GM19468 (cell line): ENCODE data around the gene SLC25A45.
"Not testable (repeated sequence)": the region's sequence is repeated elsewhere in the genome, so short reads cannot be mapped to it uniquely, and the experiment has no call there.

Experiments
- ATAC-seq: cut with Tn5 transposase; IDR thresholded peaks from one replicate; pipeline ENCODE4 v1.9.1; 2021; ENCODE audit warnings: mild to moderate bottlenecking, moderate library complexity, moderate number of reproducible peaks; ENCODE audit not compliant: unreplicated experiment; ENCODE audit errors: extremely low read depth

SLC25A45 gene

DNA sequence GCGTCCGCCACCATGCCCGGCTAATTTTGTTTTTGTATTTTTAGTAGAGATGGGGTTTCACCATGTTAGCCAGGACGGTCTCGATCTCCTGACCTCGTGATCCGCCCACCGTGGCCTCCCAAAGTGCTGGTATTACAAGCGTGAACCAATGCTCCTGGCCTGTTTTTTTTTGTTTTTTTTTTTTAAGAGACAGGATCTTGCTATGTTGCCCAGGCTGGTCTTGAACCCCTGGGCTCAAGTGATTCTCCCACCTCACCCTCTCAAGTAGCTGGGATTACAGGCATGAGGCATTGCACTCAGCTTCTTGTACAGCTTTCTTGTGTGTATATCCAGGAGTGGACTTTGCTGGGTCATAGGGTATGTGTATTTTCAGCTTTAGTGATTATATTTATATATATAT is 49.9 kb downstream of the SLC25A45 start:
- ATAC-seq = not testable (repeated sequence)

DNA sequence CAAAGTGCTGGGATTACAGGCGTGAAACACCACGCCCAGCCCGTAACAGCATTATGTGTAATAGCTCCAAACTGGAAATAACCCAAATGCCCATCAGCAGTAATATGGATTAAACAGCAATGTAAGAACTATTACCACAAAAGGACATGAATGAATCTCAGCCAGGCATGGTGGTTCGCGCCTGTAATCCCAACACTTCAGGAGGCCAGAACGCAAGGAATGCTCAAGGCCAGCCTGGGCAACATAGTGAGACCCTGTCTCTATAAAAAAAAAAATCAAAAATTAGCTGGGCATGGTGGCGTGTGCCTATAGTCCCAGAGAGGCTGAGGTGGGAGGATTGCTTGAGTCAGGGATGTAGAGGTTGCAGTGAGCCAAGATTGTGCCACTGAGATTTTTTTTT is 51.9 kb downstream of the SLC25A45 start:
- ATAC-seq = no peak

DNA sequence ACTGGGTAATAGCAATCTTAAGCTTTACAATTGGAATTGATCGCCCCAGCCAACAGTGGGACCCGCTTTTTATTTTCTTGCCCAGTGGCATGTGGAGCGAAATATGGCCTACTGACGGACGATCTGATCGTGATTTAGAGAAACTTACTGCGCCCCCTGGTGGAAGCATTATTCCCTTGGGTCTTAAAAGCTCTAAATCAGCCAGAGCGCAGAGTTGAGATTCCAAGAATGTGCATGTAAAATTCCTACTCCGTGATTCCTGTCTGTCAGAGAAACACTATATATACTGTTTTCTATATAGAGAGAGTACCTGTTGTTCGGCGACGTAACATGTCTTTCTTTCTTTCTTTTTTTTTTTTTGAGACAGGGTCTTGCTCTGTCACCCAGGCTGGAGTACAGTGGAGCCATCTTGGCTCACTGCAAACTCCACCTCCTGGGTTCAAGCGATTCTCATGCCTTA is 52.5 kb downstream of the SLC25A45 start:
- ATAC-seq = no peak

DNA sequence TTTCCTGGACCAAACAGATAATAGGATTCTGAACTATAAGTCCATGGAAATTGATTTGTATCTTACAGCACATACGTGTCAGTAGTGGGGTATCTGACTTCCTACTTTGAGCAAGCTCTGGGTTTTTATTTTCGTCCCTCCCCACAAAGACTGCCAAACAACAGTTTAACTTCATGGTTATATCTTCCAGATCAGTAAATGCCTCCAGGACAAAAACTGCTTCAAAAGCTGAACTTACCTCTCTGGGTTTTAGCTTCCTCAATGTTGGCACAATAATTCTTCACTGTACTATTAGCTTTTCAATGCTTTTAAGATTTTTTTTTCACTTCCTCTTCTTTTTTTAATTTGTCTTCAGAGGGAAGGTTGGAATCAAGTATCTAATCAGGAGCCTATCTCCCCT is 53.0 kb downstream of the SLC25A45 start:
- ATAC-seq = no peak

DNA sequence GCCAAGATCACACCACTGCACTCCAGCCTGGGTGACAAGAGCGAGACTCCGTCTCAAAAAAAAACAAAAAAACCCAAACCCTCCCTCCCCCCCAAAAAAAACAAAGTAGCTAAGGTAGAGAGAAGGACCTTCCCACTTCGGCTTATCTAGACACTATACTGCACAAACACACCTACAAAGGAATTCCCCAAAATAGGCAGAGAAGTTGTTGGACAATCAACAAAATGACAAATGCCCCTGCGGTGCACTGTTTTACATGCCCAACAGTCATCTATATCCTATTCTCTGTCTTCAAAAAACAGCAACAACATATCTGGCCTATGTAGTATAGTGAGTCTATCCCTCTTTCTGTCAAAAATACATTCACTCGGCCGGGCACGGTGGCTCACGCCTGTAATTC is 55.4 kb downstream of the SLC25A45 start:
- no peak for ATAC-seq

DNA sequence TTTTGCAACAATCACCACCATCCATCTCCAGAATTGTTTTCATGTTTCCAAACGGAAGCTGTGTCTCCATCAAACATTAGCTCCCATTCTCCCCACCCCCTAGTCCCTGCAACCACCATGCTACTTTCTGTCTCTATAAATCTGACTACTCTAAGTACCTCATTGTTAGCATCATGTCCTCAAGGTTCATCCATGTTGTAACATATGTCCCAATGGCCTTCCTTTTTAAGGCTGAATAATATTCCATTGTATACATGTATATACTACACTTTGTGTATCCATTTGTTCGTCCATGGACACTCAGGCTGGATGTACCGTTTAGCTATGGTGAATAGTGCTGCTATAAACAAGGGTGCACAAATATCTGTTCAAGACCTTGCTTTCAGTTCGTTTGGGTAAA is 57.0 kb downstream of the SLC25A45 start:
- ATAC-seq = no peak
